A172 (cell line): ENCODE results near the gene ZNF593. TPM values are rescaled to one million over a fixed set of nuclear protein-coding genes. Genes with fewer than 3 reads are reported as not detected.

Experiments
- DNase-seq: peaks from one replicate; pipeline ENCODE4 v3.0.0-alpha.2; 2015; ENCODE audit warnings: low spot score
- total RNA-seq: library from RNA; depleted of rRNA; stranded (reverse); fragments of >200 nt; shearing (Covaris generic); gene quantifications from 2 replicates; pipeline ENCODE4 v1.2.3, GENCODE V29; 2014; rRNA removed

ZNF593 gene
- total RNA-seq = 12.9 and 18.1 TPM in 2 replicates

DNA sequence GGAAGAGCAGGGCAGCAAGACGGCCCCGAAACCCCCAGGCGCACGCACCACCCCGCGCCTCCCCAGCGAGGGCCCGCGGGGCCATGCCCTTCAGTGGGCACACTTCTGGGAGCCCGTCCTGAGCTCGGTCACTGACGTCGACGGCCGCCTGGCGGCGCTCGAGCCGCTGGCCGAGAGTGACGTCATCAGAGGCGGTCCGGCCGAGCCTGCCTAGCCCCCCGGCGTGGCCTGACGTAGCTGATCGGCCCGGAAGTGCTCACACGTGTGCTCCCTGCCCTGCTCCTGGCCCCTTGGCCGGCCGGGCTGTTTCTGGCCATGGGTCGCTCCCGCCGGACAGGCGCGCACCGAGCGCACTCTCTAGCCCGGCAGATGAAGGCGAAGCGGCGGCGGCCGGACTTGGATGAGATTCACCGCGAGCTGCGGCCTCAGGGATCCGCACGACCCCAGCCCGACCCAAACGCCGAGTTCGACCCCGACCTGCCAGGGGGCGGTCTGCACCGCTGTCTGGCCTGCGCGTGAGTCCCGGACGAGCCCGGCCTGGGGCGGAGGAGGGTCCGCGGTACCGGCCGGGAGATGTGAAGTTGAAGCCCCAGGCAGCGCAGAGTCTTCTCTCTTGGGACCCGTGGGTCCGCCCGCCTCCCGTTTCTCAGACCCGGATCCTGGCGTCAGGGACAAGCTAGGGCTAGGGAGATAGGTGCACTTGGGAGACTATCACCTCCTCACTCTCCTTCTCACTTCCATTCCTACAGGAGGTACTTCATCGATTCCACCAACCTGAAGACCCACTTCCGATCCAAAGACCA, at the start of gene ZNF593:
TSS of gene ZNF593 (plus strand) at position 240 of the 803 bp plus-strand sequence. CDS start at position 316, 76 bp downstream.
- DNase-seq = peak; percentile 68

- DNase-seq = no peak
Measured at GRCh38 chr1:26121854-26122773, 47.6 kb upstream of the ZNF593 start.

- peak; percentile 60 for DNase-seq
Measured at GRCh38 chr1:26122988-26123973, 46.4 kb upstream of the ZNF593 start.

- no peak for DNase-seq
Measured at GRCh38 chr1:26124418-26125331, 45.0 kb upstream of the ZNF593 start.

- no peak for DNase-seq
Measured at GRCh38 chr1:26125382-26125781, 44.3 kb upstream of the ZNF593 start.

DNA sequence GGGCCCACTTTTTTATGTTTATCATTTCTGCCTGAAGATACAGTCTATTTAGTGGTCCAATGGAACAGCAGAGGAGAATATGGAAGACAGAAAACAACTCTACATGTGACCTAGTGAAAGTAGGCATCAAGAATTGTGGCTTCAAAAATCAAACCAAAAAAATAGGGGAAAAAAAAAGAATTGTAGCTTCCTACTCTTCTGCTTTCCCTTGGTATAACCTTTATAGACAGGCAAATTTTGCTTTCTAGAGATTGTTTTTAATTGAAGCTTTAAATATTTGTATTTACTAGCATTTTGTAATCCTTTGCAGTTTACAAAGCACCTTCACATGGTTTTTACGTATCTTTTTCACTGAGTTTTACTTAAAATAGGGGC, 43.8 kb upstream of the ZNF593 start:
- no peak for DNase-seq

DNA sequence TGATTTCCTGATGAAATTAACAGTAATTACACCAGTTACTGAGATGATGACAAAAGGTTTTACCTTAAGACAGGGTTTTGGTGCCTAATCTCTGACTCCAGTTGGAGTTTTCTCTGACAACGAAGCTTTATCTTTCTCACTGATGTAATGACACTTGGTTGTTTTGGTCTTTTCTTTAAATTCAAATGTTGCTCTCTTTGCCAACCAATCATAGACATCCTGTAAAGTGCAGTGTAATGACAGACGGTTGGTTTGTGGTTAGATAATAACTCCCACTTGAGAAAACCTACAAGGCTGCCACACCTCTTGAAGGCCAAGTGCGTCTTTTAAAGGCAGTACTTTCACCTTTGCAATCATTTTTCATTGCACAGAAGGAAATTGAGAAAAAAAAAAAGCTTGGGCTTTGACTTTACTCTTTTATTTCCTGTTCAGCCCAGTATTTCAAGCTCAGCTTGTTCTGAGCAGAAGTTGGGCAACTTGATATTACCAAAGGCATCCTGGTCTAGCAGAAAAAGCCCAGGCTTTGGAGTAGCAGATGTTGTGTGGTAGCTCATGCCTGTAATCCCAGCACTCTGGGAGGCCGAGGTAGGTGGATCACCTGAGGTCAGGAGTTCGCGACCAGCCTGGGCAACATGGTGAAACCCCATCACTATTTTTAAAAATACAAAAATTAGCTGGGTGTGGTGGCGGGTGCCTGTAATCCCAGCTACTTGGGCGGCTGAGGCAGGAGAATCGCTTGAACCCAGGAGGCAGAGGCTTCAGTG, 43.2 kb upstream of the ZNF593 start:
- DNase-seq = peak; percentile 76

GRCh38 chr1:26127235-26128163, 42.2 kb upstream of the ZNF593 start:
- no peak for DNase-seq

DNA sequence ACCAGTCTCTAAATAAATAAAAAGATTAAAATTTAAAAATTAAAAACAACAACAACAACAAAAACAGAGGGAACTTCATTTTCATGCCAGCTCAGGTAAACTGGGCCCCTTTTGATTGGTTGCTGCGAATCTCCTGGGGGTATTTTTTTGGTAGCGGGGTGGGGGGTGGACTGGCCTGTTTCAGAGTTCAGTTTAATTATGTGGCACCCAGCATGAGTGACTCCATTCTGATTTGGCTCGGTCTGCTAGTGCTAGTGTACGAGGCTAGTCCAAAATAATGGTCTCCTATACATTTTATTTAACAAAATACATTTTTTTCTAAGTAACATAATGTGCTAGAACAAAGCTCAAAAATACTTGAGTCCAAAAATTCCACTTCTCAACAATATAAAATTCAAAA, 39.9 kb upstream of the ZNF593 start:
- no peak for DNase-seq

- DNase-seq = no peak
Measured at GRCh38 chr1:26130695-26131094, 39.0 kb upstream of the ZNF593 start.

DNA sequence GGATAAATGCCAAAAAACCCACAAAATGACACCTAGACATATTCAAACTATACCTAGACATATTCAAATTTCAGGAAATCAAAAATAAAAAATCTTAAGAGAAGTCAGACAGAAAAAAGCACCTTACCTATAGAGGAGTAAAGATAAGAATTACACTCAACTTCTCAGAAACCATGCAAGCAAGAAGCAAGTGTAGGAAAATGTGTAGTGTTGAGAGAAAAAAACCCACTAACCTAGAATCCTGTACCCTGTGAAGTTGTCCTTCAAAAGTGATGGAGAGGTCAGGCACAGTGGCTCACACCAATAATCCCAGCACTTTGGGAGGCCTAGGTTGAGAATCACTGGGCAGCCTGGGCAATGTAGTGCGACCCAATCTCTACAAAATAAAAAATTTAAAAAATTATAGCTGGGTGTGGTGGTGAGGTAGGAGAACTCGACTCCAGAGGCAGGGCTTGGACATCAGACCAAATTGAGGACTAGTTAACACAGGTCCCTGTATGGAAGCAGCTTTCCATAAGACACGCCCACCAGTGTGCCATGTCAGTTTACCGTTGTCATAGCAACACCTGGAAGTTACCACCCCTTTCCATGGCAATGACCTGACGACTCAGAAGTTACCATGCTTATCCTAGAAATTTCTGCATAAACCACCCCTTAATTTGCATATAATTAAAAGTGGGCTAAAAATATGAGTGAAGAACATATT, 37.4 kb upstream of the ZNF593 start:
- peak; percentile 37 for DNase-seq

DNA sequence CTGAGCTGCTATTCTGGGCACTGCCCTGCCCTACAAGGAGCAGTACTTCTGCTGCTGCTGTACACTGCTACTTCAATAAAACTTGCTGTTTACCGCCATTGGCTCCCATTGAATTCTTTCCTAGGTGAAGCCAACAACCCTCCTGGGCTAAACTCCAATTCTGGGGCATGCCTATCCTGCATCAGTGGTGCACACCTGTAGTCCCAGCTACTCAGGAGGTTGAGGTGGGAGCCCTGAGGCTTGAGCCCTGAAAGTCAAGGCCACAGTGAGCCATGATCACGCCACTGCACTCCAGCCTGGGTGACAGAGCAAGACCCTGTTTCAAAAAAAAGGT, 36.9 kb upstream of the ZNF593 start:
- no peak for DNase-seq

GRCh38 chr1:26134466-26134865, 35.2 kb upstream of the ZNF593 start:
- DNase-seq = no peak

- DNase-seq = no peak
Measured at GRCh38 chr1:26138974-26139558, 30.6 kb upstream of the ZNF593 start.

- no peak for DNase-seq
Measured at GRCh38 chr1:26142159-26142558, 27.5 kb upstream of the ZNF593 start.

DNA sequence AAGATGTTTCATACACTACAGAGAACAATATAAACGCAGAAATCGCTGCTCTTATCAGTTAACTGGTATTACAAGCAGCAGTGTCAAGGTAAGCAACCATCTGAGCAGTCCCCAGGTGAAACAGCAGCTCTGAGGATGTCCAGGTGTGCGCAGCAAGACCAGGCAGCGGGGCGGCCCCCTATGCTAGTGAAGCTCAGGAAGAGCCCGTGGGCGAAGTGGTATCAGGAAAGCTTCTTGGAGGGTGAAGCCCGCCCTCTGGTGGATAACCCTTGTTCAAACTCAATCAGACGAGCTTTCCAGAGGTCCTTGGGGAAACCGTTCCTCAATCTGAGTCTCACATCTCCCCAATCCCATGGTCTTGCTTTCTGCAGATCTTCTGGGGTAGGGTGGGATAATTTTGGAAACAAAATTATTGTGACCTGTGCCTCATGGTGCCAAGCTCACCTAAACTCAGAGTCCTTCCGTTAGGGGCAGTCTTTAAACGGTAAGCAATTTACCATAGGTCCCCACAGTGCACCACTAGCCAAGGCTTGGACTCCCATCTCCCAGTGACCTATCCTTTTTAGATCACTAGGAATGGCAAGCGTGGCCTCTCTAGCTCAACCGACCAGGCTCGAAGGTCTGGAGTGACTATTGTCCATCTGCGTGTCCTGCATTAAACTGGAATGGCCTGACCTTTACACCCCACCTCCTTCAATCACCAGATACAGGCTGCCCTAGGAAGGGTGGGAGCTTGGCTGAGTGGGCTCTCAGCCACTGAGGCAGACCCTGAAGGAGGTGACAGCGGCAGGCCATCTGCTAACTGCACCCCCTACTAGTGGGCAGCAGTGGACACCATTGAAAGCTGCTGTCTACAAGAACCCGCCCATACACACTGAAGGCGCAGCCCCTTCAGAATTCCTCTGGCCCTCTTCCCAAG, 24.4 kb upstream of the ZNF593 start:
- DNase-seq = peak; percentile 65

GRCh38 chr1:26145960-26146294, 23.8 kb upstream of the ZNF593 start:
- no peak for DNase-seq
